Dermis blood vessel endothelial cell (primary cell): ENCODE results near the gene METTL8. TPM values are rescaled to one million over a fixed set of nuclear protein-coding genes. Genes with fewer than 3 reads are reported as not detected.
A peak's percentile ranks its signal among the peaks of the same experiment; 100 is the strongest.

ENCODE experiments used
- DNase-seq: peaks from one replicate; pipeline ENCODE4 v3.0.0; 2010
- total RNA-seq: library from RNA; depleted of rRNA; stranded (reverse); fragments of >200 nt; gene quantifications from 2 replicates; pipeline ENCODE4 v1.2.3, GENCODE V29; 2014

The METTL8 gene
- total RNA-seq, 1 donor from 2014 or later = 20.8 TPM

DNA sequence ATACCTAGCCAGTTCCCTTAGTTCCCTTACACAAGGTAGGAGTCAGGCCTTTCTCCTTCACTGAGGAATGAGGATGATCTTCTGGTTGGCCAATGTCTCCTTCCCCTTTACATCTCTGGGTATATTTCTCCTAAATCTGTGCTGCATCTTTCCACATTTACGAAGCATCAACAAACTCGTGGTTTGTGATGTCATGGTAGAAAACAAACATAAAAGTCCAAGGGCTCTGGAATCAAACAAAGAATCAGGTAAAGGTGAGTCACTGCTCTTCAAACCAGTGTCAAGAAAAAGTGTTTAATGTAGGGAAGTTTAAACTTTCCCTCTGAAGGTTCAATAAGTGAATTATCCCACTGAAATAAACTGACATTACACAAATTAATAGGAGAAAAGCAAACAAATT is 122.9 kb downstream of the METTL8 start:
- DNase-seq = no peak

DNA sequence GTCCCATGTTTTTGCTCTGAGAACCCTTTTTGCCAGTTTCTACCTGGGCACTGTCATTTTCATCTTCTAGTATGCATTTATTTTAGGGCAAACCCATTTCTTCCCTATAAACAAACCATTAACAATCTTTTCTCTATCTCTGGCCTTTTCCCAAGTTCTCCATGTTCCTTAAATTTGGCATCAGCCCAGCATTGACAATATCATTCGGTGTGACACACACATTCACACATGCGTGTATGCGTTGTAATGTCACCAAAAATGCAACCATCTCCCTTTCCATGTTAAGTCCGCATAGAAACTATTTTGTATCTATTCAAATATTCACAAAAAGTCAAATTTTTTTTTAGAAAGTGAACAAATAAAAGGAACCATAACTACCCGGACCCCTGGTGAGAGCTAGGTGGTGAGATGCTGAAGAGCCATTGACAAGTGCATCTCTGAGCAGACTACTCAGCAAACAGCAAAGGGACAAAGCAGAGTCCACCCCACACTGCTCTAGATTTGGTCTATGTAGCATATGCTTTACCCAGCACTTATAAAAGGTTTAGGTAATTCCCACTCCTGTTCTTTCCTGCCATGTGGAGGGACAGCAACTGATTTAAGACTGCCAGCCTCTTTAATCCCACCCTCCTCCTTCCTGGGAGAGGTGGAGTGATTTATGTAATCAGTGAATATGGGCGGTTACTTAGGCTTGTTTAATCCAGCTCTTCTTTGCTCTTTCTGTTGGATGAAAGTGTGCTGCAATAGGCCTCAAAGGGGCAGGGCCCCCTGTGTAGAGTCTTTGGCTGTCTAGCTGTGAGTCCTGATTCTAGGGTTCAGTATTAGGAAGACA is 124.1 kb downstream of the METTL8 start:
- DNase-seq = no peak

DNA sequence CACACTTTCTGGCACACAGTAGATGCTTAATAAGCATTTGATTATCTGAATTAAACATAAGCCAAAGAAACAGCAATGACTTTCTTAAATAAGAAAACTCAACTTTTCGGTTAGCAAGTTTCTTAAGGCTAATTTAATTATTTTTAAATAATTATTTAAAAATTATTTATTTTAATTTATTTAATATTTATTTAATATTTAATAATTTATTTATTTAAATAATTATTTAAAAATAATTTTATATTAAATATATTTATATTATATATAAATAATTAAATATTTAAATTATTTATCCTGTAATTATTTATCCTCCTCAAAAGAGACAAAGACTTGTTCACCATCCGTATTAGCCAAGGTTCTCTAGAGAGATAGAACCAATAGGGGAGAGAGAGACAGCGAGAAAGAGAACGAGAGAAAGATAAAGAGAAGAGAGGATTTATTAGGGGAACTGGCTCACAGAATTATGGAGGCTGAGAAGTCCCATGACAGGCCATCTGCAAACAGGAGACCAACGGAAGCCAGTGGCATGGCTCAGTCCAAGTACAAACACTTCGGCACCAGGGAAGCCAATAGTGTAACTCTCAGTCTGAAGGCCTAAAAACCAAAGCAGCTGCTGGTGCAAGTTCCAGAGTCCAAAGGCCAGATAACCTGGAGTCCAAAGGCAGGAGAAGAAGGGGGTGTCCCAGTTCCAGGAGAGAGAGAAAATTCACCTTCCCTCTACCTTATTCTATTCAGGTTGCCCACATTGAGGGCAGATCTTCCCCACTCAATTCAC is 125.3 kb downstream of the METTL8 start:
- DNase-seq = no peak

DNA sequence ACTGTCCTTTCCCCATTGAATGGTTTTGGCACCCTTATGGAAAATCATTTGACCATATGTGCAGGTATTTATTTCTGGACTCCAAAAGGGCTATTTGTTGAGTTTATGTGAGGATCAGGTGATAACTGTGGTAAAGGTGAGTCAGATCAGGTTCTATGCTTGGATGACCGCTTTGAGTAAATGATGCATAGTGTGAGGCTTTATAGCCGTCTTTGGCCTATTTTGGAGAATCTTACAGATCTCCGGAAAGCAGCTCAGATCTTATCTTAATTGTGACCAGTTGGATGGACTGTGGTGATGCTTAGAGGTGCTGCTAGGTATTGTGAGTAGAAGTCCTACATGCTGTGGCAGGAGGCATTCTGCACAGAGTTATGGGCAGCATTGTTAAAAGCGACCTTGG is 126.2 kb downstream of the METTL8 start:
- DNase-seq = no peak

- no peak for DNase-seq
Measured at GRCh38 chr2:171297956-171298355, 135.8 kb downstream of the METTL8 start.

GRCh38 chr2:171294608-171295007 is 139.2 kb downstream of the METTL8 start:
- no peak for DNase-seq

GRCh38 chr2:171293661-171294060 is 140.1 kb downstream of the METTL8 start:
- no peak for DNase-seq

DNA sequence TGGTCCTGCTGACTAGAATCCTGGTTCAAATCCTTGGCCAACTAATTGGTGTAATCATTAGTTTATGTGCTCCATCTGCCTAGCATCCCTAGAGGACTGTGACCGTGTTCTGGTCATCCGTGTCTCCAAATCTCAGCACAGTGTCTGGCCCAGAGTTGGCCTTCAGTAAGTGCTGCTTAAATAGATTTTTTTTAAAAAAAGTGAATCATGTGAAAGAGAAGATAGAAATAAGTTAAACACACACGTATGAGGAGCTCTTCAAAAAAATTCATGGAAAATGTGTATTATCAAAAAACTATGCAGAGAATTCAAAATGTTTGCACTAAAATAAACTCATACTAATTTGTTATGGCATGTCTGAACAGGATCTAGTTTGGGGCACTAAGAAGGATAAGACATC is 143.8 kb downstream of the METTL8 start:
- DNase-seq = no peak

DNA sequence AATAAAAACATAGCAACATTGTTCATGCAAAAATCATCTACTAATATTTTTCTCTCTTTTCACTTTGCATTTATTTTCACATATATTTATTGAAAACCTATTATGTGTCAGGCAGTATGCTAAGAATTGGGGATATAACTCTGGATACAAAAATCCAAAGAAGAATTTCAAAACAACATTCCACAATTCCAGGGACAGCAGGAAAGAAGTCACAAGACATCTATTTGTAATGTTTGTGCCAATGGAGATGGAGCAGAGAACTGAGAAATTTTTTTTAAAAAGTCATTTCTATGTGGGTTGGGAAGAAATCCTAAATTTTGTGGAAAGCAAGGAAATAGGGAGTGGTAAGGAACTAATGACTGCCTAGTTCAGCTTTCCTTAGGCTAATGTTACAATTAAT is 144.5 kb downstream of the METTL8 start:
- no peak for DNase-seq

GRCh38 chr2:171287611-171288010 is 146.2 kb downstream of the METTL8 start:
- DNase-seq = no peak

GRCh38 chr2:171287036-171287571 is 146.7 kb downstream of the METTL8 start:
- DNase-seq = no peak

DNA sequence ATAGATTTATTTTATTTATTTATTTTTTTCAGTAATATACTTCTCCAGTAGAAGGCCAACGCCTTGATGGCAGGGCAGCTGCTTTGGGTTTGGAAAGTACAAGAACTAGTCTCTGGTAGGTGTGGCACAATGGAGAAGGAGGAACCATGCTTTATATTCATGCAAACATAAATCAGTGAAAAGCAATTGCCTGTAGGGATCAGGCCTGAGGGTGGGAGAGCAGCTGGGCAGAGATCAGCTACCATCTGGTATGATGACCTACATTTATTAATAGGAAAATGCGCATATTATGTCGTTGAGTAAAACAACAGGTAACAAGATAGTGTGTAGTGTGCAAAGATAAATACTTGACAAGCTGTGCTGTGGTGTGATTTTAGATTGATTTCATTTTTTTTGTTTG is 152.7 kb downstream of the METTL8 start:
- DNase-seq = no peak

- DNase-seq = no peak
Measured at GRCh38 chr2:171279983-171280790, 153.6 kb downstream of the METTL8 start.

GRCh38 chr2:171274757-171275156 is 159.0 kb downstream of the METTL8 start:
- no peak for DNase-seq

- DNase-seq = peak; percentile 79
Measured at GRCh38 chr2:171271971-171272436, 161.8 kb downstream of the METTL8 start.

GRCh38 chr2:171271386-171271785 is 162.4 kb downstream of the METTL8 start:
- DNase-seq = no peak

- DNase-seq = no peak
Measured at GRCh38 chr2:171267855-171268629, 165.7 kb downstream of the METTL8 start.
